ENCODE data around the gene SORCS2. TPM values are rescaled to one million over a fixed set of nuclear protein-coding genes. Genes with fewer than 3 reads are reported as not detected.

SORCS2 gene
- total RNA-seq, 2 donors from 2014 or later = not detected

DNA sequence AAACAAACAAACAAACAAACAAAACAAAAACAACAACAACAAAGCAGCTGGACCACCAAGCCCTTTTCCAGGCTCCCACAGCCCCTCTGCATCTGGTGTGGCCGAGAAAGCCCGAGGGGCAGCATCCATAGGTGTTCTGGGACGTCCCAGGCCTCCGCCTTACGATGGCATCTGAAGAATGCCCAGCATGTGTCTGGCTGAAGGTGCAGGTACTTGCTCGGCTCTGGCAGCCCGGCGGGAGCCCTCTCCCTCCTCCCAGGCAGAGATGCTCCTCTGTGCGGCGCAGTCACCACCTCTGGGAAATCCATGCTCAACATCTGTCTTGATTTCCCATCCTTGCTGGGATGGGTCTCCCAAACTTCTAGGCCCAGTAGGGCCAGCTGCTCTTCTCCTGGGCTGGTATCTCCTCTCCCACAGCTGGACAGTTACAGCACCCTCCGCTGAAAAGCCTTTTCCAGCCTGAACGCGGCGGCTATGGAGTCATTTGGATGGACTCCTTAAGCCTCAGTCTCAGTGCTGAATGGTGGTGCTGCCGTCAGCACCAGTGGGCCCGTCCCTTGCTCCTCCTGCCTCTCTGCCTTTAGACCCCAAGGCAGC lies 238.1 kb downstream of the SORCS2 start:
- DNase-seq = no peak
- no peaks in the 10 kb centered on the region for H3K9me3 ChIP-seq (ENCODE audit: control insufficient read depth, low read length, poor library complexity, severe bottlenecking)
- no peak for ATAC-seq
- Mint-ChIP-seq H3K4me1 (peaks cover 7% of the 10 kb centered on the region), H3K27ac (no peak overlapping the region), H3K27me3 (peaks cover 14% of the 10 kb centered on the region), H3K4me3 (no peak overlapping the region), H3K36me3 (ENCODE audit: low read depth) (no peaks in the 10 kb centered on the region)

GRCh38 chr4:7430965-7431695 lies 238.8 kb downstream of the SORCS2 start:
- Mint-ChIP-seq H3K36me3 (ENCODE audit: low read depth) (no peaks in the 10 kb centered on the region), H3K4me3 (no peak overlapping the region), H3K27ac (no peak overlapping the region), H3K27me3 (peaks cover 19% of the 10 kb centered on the region), H3K4me1 (peaks cover 7% of the 10 kb centered on the region)
- ATAC-seq = no peak
- no peak for DNase-seq
- no peaks in the 10 kb centered on the region for H3K9me3 ChIP-seq (ENCODE audit: control insufficient read depth, low read length, poor library complexity, severe bottlenecking)

DNA sequence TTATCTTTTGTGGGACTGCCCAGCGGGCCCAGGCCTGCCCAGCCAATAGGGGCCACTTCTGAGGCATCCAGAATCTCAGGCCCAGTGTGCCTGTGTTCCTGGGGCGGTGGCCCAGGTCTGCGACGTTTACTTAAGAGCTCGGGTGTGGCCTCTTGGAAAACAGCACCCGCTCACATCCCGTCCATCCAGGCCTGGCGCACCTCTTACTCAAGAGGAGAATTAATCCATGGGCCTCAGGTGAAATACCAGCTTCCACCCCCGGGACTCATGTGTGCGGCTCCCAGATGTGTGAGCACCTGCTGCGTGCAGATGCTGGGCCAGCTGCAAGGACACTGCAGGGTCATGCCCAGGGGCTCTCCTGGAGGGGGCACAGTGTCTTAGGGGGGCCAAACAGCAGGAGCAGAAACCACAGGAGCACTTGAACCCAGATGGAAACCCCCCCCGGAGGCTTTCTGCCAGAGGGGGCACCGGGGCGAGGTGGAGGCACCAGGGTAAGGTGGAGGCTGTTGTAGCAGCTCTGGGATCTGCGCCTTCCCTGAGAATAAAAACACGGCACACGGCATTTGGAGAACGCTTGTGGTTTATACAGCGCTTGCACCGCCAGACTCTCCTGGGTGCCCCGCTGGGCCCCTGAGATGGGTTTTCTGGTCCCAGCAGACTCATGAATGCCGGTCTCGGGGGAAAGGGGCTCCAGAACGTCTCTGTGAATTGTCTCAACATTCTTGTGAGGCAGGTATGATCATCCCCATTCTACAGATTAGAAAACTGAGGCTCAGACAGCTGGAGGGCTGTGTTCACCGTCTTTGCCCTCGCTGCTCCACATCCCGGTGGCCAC lies 239.6 kb downstream of the SORCS2 start:
- Mint-ChIP-seq H3K4me3 (no peak overlapping the region), H3K27me3 (peaks cover 19% of the 10 kb centered on the region)
- no peak for DNase-seq

DNA sequence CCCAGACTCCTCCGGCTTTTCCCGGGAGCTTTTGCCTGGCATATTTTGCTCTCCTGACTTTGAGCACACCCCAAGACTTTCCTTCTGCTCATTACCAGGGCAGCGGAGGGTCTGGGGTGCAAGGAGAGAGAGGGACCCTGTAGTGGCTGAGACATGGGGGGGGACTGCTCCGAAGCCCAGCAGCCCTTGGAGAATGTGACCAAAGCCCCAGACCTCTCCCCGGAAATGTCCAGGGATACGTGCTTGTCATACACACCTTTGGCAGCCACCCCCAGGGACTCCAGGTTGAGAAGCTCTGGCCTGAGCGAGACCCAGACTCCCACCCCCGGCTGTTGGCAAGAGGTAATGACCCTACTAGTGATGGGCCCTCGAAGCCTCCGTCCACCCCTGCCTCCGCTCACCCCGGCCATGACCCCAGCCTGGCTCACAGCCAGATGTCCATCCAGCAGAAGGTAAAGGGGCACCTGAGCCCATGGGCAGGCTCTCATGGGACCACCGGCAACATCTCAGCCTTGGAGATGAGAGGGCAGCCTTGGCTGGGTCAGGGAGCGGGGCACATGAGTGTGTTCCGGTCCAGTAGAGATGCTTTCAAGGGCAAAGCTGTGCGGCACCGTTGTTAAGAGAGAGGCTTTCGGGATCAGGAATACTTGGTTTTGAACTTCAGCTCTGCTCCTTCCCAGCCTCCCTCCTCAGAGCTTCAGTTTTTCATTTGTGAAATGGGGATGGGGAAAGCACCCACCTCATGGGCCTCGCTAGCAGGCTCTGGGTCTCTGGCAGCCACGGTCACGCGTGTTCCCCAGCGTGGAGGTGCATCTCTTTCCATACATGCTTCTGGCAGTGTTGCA lies 240.4 kb downstream of the SORCS2 start:
- peaks cover 15% of the 10 kb centered on the region for H3K27me3 Mint-ChIP-seq
- H3K27ac Mint-ChIP-seq = no peak overlapping the region
- peaks cover 7% of the 10 kb centered on the region for H3K4me1 Mint-ChIP-seq
- ATAC-seq (no peak), DNase-seq (no peak)
- H3K36me3 Mint-ChIP-seq (ENCODE audit: low read depth) = no peaks in the 10 kb centered on the region
- H3K9me3 ChIP-seq (ENCODE audit: control insufficient read depth, low read length, poor library complexity, severe bottlenecking) = no peaks in the 10 kb centered on the region
- no peak overlapping the region for H3K4me3 Mint-ChIP-seq

More for the DNA sequence above, 239.6 kb downstream of the SORCS2 start:
- H3K9me3 ChIP-seq (ENCODE audit: control insufficient read depth, low read length, poor library complexity, severe bottlenecking) = no peaks in the 10 kb centered on the region
- no peak for ATAC-seq
- H3K27ac Mint-ChIP-seq = no peak overlapping the region
- H3K36me3 Mint-ChIP-seq (ENCODE audit: low read depth) = no peaks in the 10 kb centered on the region
- H3K4me1 Mint-ChIP-seq = peaks cover 7% of the 10 kb centered on the region

DNA sequence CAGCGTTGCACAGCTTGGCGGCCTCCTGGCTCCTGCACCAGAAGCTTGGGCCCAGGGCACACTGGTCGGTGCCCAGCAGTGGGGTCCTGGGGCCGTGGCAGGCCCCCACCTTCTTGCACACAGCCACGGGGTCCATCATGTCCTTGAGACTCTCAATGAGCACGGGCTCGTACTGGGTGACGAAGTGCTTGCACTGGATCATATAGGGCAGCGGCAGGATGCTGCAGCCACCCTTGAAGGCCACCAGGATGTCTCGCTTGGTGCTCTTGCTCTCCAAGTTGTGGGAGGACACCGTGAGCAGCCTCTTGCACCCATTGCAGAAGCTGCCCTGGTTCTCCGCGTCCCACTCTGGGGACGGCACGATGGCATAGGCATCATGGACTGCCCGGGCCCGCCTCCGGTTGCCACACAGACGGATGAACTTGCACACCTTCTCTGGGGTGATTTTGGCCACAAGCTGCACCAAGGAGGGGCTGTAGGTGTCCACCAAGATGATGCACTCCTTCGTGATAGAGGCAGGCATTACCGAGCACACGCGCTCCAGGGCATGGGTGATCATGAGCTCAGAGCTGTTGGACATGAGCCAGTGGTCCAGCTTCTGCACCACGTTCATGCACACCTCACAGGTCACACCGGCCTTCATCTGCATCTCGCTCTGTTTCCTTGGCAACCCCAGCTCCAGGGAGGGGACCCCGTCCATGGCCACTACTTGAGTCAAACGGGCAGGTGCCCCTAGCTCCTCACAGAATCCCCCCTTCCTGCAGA lies 241.2 kb downstream of the SORCS2 start:
- Mint-ChIP-seq H3K36me3 (ENCODE audit: low read depth) (no peaks in the 10 kb centered on the region), H3K27ac (no peak overlapping the region), H3K4me1 (peaks cover 4% of the 10 kb centered on the region), H3K4me3 (no peak overlapping the region), H3K27me3 (peaks cover 13% of the 10 kb centered on the region)
- ATAC-seq (no peak), DNase-seq (no peak)
- no peaks in the 10 kb centered on the region for H3K9me3 ChIP-seq (ENCODE audit: control insufficient read depth, low read length, poor library complexity, severe bottlenecking)

DNA sequence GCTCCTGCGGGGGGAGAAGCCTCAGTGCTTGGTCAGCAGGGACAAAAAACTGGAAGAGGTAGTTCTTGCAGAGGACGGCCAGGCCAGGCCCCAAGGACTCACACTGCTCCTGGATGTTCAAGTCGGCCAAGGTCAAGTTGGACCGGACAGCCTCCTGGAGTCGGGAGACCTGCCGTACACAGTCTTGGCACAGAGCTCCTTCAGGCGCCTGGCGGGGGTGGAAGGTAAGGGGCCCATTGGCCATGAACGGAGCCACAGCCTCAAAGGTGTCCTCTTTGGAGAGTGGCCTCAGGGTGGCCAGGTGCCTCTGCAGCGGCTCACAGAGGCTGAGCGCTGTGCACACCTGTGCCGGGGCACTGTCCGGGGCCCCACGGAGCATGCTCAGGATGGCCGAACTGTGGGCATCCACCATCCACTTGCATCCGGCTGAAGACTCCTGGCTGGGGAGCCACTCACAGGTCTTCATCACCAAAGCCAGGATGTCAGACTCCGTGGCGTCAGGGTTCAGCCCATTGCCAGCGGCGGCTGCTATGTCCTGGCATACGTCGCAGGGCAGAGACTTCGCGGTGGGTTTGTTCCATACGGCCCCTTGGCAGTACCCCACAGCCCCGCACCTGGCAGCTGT lies 241.9 kb downstream of the SORCS2 start:
- ATAC-seq (no peak), DNase-seq (no peak)
- H3K27ac Mint-ChIP-seq = no peak overlapping the region
- H3K9me3 ChIP-seq (ENCODE audit: control insufficient read depth, low read length, poor library complexity, severe bottlenecking) = no peaks in the 10 kb centered on the region
- H3K4me3 Mint-ChIP-seq = no peak overlapping the region
- H3K36me3 Mint-ChIP-seq (ENCODE audit: low read depth) = no peaks in the 10 kb centered on the region
- peaks cover 4% of the 10 kb centered on the region for H3K4me1 Mint-ChIP-seq
- peaks cover 13% of the 10 kb centered on the region for H3K27me3 Mint-ChIP-seq

DNA sequence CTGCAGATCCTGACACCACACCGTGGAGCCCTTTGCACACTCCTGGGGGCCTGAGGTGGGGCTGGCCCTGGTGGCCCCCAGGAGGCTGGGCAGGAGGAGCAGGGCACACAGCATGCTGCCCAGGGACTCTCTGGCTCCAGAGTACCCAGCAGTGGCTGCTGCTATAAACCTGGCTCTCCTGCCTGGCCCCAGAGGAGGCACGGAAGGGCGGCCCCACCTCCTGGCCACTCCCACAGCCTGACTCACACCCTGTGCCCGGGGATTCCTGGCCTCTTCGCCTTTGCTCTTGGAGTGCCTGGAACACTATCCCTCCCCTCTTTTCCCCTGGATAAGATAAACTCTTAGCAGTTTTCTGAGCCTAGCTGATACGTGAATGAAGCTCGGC lies 242.4 kb downstream of the SORCS2 start, which contains the start of gene PSAPL1:
PSAPL1 (minus strand) TSS at position 165 of the 385 bp plus-strand sequence; CDS start at position 114, 51 bp downstream.
- peaks cover 13% of the 10 kb centered on the region for H3K27me3 Mint-ChIP-seq
- H3K36me3 Mint-ChIP-seq (ENCODE audit: low read depth) = no peaks in the 10 kb centered on the region
- DNase-seq = no peak
- H3K4me3 Mint-ChIP-seq = no peak within 1 kb of the TSS
- no peaks in the 10 kb centered on the region for H3K9me3 ChIP-seq (ENCODE audit: control insufficient read depth, low read length, poor library complexity, severe bottlenecking)
- H3K27ac Mint-ChIP-seq = no peak within 1 kb of the TSS
- H3K4me1 Mint-ChIP-seq = peaks cover 3% of the 10 kb centered on the region
- no peak for ATAC-seq

DNA sequence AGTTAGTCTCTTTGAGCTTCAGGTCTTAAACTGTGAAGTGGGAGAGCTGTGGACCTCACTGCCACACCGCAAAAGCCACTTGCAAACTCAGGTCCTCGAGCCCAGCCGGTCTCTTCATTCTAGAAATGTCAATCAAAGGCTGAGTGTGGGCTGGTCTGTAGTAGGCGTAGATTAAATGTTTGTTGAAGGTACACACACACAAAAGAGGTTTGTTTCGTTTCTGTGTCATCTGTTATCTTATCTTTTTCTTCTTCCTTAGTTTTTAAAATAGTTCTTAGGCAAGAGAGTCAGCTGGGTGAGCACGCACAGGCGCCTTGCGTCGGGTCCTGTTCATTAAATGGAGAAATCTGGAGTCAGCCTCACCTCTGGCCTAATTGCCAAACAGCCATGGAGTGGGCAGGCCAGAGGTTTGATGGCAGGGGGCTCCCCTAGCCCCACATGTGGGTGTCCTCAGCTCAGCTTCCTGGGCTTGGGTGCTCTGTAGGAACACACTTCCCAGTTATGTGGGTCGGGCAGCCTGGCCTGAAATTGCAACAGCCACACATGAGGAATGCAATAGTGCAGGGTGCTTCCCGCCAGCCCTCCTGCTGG lies 243.2 kb downstream of the SORCS2 start:
- no peak for ATAC-seq
- peaks cover 20% of the 10 kb centered on the region for H3K27me3 Mint-ChIP-seq
- no peaks in the 10 kb centered on the region for H3K4me1 Mint-ChIP-seq
- DNase-seq = no peak
- no peak overlapping the region for H3K27ac Mint-ChIP-seq
- H3K4me3 Mint-ChIP-seq = no peak overlapping the region
- no peaks in the 10 kb centered on the region for H3K9me3 ChIP-seq (ENCODE audit: control insufficient read depth, low read length, poor library complexity, severe bottlenecking)
- H3K36me3 Mint-ChIP-seq (ENCODE audit: low read depth) = no peaks in the 10 kb centered on the region

DNA sequence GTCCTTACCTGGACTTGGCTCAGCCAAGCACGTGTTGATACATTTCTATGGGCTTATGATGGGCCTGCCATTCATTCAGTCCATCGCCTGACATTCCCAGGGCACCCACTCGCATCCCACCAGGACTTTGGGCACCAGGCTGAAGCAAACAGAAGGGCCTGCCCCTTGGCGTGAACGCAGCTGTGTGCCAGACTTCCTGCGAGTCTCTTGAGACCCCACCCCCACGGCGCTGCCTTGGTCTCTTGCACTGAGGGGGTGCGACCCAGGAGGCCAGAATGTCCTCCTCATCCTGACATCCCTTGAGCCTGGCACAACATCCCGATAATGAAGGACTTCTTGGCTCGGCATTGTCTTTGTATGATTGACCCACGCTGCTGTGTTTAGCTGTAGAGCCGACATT lies 243.9 kb downstream of the SORCS2 start:
- Mint-ChIP-seq H3K4me3 (no peak overlapping the region), H3K4me1 (peaks cover 2% of the 10 kb centered on the region), H3K27ac (no peak overlapping the region), H3K36me3 (ENCODE audit: low read depth) (no peaks in the 10 kb centered on the region), H3K27me3 (peaks cover 25% of the 10 kb centered on the region)
- DNase-seq = no peak
- ATAC-seq = no peak
- no peaks in the 10 kb centered on the region for H3K9me3 ChIP-seq (ENCODE audit: control insufficient read depth, low read length, poor library complexity, severe bottlenecking)

- no peak overlapping the region for H3K27ac Mint-ChIP-seq
- ATAC-seq = no peak
- peaks cover 43% of the 10 kb centered on the region for H3K27me3 Mint-ChIP-seq
- H3K4me1 Mint-ChIP-seq = peaks cover 2% of the 10 kb centered on the region
- DNase-seq = no peak
- H3K4me3 Mint-ChIP-seq = no peak overlapping the region
- H3K9me3 ChIP-seq (ENCODE audit: control insufficient read depth, low read length, poor library complexity, severe bottlenecking) = no peaks in the 10 kb centered on the region
- H3K36me3 Mint-ChIP-seq (ENCODE audit: low read depth) = no peaks in the 10 kb centered on the region
Measured at GRCh38 chr4:7439699-7440098, 247.4 kb downstream of the SORCS2 start.

DNA sequence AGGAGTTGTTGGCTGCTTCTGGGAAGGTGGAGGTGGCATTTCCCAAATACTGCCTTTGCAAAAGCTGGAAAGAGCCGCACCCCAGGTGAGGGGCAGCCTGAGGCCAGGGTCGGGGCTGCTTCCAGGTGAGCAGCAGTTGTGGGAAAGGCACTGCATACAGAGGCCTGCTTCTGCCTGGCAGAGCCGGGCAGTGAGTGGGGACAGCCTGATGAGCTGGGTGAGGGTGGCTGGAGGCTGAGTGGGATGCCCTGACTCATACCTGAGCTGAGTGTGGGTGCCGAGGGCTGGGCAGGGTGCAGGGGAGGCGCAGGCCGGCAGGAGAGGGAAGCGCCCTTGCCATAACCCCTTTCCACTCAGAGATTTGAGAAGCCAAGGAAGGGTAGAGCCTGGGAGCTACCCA lies 248.9 kb downstream of the SORCS2 start:
- H3K4me3 Mint-ChIP-seq = no peak overlapping the region
- H3K4me1 Mint-ChIP-seq = peaks cover 2% of the 10 kb centered on the region
- H3K27me3 Mint-ChIP-seq = peaks cover 43% of the 10 kb centered on the region
- H3K9me3 ChIP-seq (ENCODE audit: control insufficient read depth, low read length, poor library complexity, severe bottlenecking) = no peaks in the 10 kb centered on the region
- ATAC-seq (no peak), DNase-seq (no peak)
- H3K27ac Mint-ChIP-seq = no peak overlapping the region
- no peaks in the 10 kb centered on the region for H3K36me3 Mint-ChIP-seq (ENCODE audit: low read depth)

Data from T-helper 17 cell (primary cell).